ENCODE measurements around the gene TTLL4.
"Not testable (repeated sequence)": the region's sequence is repeated elsewhere in the genome, so short reads cannot be mapped to it uniquely, and the experiment has no call there.

TTLL4 gene

GRCh38 chr2:218756599-218757377, 46.2 kb downstream of the TTLL4 start:
- Histone ChIP-seq H2AFZ (ENCODE audit: low read length) (no peak overlapping the region), H4K20me1 (ENCODE audit: insufficient read depth, low read length, poor library complexity, severe bottlenecking) (no peaks in the 10 kb centered on the region), H3F3A (ENCODE audit: low read depth) (no peaks in the 10 kb centered on the region), H3K9me2 (replicated peaks; ENCODE audit: low read depth, low read length) (no peaks in the 10 kb centered on the region), H3K36me3 (ENCODE audit: insufficient read depth, low read length) (peaks cover 39% of the 10 kb centered on the region; the same call in 1 of the 2 replicates), H3K4me1 (ENCODE audit: insufficient read depth, low read length, poor library complexity, severe bottlenecking) (no peaks in the 10 kb centered on the region), H3K9ac (ENCODE audit: low read depth, low read length, poor library complexity, severe bottlenecking) (no peak overlapping the region), H3K79me2 (ENCODE audit: insufficient read depth, low read length) (no peaks in the 10 kb centered on the region), H3K27me3 (ENCODE audit: insufficient read depth, low read length, poor library complexity, severe bottlenecking) (no peaks in the 10 kb centered on the region), H3K4me3 (ENCODE audit: low read length, poor library complexity, severe bottlenecking) (no peak overlapping the region), H3K9me3 (ENCODE audit: insufficient read depth, low read depth, low read length) (no peaks in the 10 kb centered on the region), H3K4me2 (ENCODE audit: low read depth, low read length, poor library complexity, severe bottlenecking) (no peak overlapping the region)
- TF ChIP-seq CTCF (conservative IDR thresholded peaks at IDR 0.05; ENCODE audit: low read length) (no peak), EZH2phosphoT487 (IDR thresholded peaks at IDR 0.05; ENCODE audit: borderline replicate concordance) (no peak)

- no peaks in the 10 kb centered on the region for H3K4me1 ChIP-seq (ENCODE audit: insufficient read depth, low read length, poor library complexity, severe bottlenecking)
- H4K20me1 ChIP-seq (ENCODE audit: insufficient read depth, low read length, poor library complexity, severe bottlenecking): no peaks in the 10 kb centered on the region
- no peak for TF ChIP-seq CTCF (conservative IDR thresholded peaks at IDR 0.05; ENCODE audit: low read length)
- no peak for TF ChIP-seq EZH2phosphoT487 (IDR thresholded peaks at IDR 0.05; ENCODE audit: borderline replicate concordance)
- H3K36me3 ChIP-seq (ENCODE audit: insufficient read depth, low read length): no peaks in the 10 kb centered on the region
- H3K9me2 ChIP-seq (replicated peaks; ENCODE audit: low read depth, low read length): no peaks in the 10 kb centered on the region
- no peaks in the 10 kb centered on the region for H3K27me3 ChIP-seq (ENCODE audit: insufficient read depth, low read length, poor library complexity, severe bottlenecking)
- no peak overlapping the region for H2AFZ ChIP-seq (ENCODE audit: low read length)
- H3K4me3 ChIP-seq (ENCODE audit: low read length, poor library complexity, severe bottlenecking): no peak overlapping the region
- no peaks in the 10 kb centered on the region for H3K79me2 ChIP-seq (ENCODE audit: insufficient read depth, low read length)
- H3K9ac ChIP-seq (ENCODE audit: low read depth, low read length, poor library complexity, severe bottlenecking): no peak overlapping the region
- no peaks in the 10 kb centered on the region for H3K9me3 ChIP-seq (ENCODE audit: insufficient read depth, low read depth, low read length)
- no peaks in the 10 kb centered on the region for H3F3A ChIP-seq (ENCODE audit: low read depth)
- no peak overlapping the region for H3K4me2 ChIP-seq (ENCODE audit: low read depth, low read length, poor library complexity, severe bottlenecking)
Measured at GRCh38 chr2:218761795-218762194, 51.2 kb downstream of the TTLL4 start.

GRCh38 chr2:218772759-218773158, 62.1 kb downstream of the TTLL4 start:
- not testable (repeated sequence) for H2AFZ ChIP-seq (ENCODE audit: low read length); H3K36me3 ChIP-seq (ENCODE audit: insufficient read depth, low read length); H3K79me2 ChIP-seq (ENCODE audit: insufficient read depth, low read length); H3F3A ChIP-seq (ENCODE audit: low read depth); H3K4me3 ChIP-seq (ENCODE audit: low read length, poor library complexity, severe bottlenecking); H3K9me2 ChIP-seq (replicated peaks; ENCODE audit: low read depth, low read length); H3K4me1 ChIP-seq (ENCODE audit: insufficient read depth, low read length, poor library complexity, severe bottlenecking); H4K20me1 ChIP-seq (ENCODE audit: insufficient read depth, low read length, poor library complexity, severe bottlenecking); H3K9me3 ChIP-seq (ENCODE audit: insufficient read depth, low read depth, low read length); H3K27me3 ChIP-seq (ENCODE audit: insufficient read depth, low read length, poor library complexity, severe bottlenecking); H3K9ac ChIP-seq (ENCODE audit: low read depth, low read length, poor library complexity, severe bottlenecking); H3K4me2 ChIP-seq (ENCODE audit: low read depth, low read length, poor library complexity, severe bottlenecking)

GRCh38 chr2:218773881-218774280, 63.2 kb downstream of the TTLL4 start:
- no peaks in the 10 kb centered on the region for H3K9me2 ChIP-seq (replicated peaks; ENCODE audit: low read depth, low read length)
- TF ChIP-seq CTCF (conservative IDR thresholded peaks at IDR 0.05; ENCODE audit: low read length) (no peak), EZH2phosphoT487 (IDR thresholded peaks at IDR 0.05; ENCODE audit: borderline replicate concordance) (no peak)
- no peak overlapping the region for H3K4me2 ChIP-seq (ENCODE audit: low read depth, low read length, poor library complexity, severe bottlenecking)
- H3K36me3 ChIP-seq (ENCODE audit: insufficient read depth, low read length): no peaks in the 10 kb centered on the region
- no peaks in the 10 kb centered on the region for H3F3A ChIP-seq (ENCODE audit: low read depth)
- H3K27me3 ChIP-seq (ENCODE audit: insufficient read depth, low read length, poor library complexity, severe bottlenecking): no peaks in the 10 kb centered on the region
- no peak overlapping the region for H3K4me3 ChIP-seq (ENCODE audit: low read length, poor library complexity, severe bottlenecking)
- H2AFZ ChIP-seq (ENCODE audit: low read length): no peak overlapping the region
- H3K79me2 ChIP-seq (ENCODE audit: insufficient read depth, low read length): no peaks in the 10 kb centered on the region
- H3K4me1 ChIP-seq (ENCODE audit: insufficient read depth, low read length, poor library complexity, severe bottlenecking): no peaks in the 10 kb centered on the region
- no peaks in the 10 kb centered on the region for H4K20me1 ChIP-seq (ENCODE audit: insufficient read depth, low read length, poor library complexity, severe bottlenecking)
- H3K9me3 ChIP-seq (ENCODE audit: insufficient read depth, low read depth, low read length): no peaks in the 10 kb centered on the region
- no peak overlapping the region for H3K9ac ChIP-seq (ENCODE audit: low read depth, low read length, poor library complexity, severe bottlenecking)

Data from Loucy (cell line).